ENCODE results near the gene NPR1. TPM values are rescaled to one million over a fixed set of nuclear protein-coding genes. Genes with fewer than 3 reads are reported as not detected.

The NPR1 gene
- total RNA-seq, 6 experiments from 2014 or later: 0.05 TPM; not detected in 5

GRCh38 chr1:153646672-153647345, 31.7 kb upstream of the NPR1 start:
- H3K4me1 Mint-ChIP-seq (ENCODE audit: low read depth): 0 out of 2 replicates have a peak, but pooled peaks cover 5% of the 10 kb centered on the region
- no peaks in the 10 kb centered on the region for H3K9me3 Mint-ChIP-seq
- peaks cover 49% of the 10 kb centered on the region for H3K36me3 Mint-ChIP-seq (ENCODE audit: low read depth)
- DNase-seq: no peak
- TF ChIP-seq CTCF (IDR thresholded peaks at IDR 0.05): no peak
- no peak overlapping the region for H3K4me3 Mint-ChIP-seq
- H3K27me3 Mint-ChIP-seq (ENCODE audit: insufficient read depth): peaks cover 4% of the 10 kb centered on the region; the same call in 1 of the 2 replicates
- no peak overlapping the region for H3K27ac Mint-ChIP-seq

GRCh38 chr1:153647346-153647714, 31.2 kb upstream of the NPR1 start:
- Mint-ChIP-seq H3K27ac (no peak overlapping the region), H3K4me1 (ENCODE audit: low read depth) (peaks cover 5% of the 10 kb centered on the region; the same call in 1 of the 2 replicates), H3K9me3 (no peaks in the 10 kb centered on the region), H3K4me3 (no peak overlapping the region), H3K36me3 (ENCODE audit: low read depth) (peaks cover 45% of the 10 kb centered on the region), H3K27me3 (ENCODE audit: insufficient read depth) (peaks cover 4% of the 10 kb centered on the region; the same call in 1 of the 2 replicates)
- no peak for TF ChIP-seq CTCF (IDR thresholded peaks at IDR 0.05)
- no peak for DNase-seq

- DNase-seq: no peak
- no peak overlapping the region for H3K4me3 Mint-ChIP-seq
- peak overlapping the region; percentile 45; the same call in 1 of the 2 replicates for H3K27ac Mint-ChIP-seq
- H3K36me3 Mint-ChIP-seq (ENCODE audit: low read depth): peaks cover 41% of the 10 kb centered on the region
- TF ChIP-seq CTCF (IDR thresholded peaks at IDR 0.05): no peak
- H3K9me3 Mint-ChIP-seq: no peaks in the 10 kb centered on the region
- H3K27me3 Mint-ChIP-seq (ENCODE audit: insufficient read depth): peaks cover 4% of the 10 kb centered on the region; the same call in 1 of the 2 replicates
- H3K4me1 Mint-ChIP-seq (ENCODE audit: low read depth): peaks cover 13% of the 10 kb centered on the region
Measured at GRCh38 chr1:153648000-153648643, 30.4 kb upstream of the NPR1 start.

GRCh38 chr1:153649137-153649862, 29.2 kb upstream of the NPR1 start:
- no peak for DNase-seq
- Mint-ChIP-seq H3K9me3 (no peaks in the 10 kb centered on the region), H3K4me1 (ENCODE audit: low read depth) (peaks cover 15% of the 10 kb centered on the region), H3K27me3 (ENCODE audit: insufficient read depth) (peaks cover 4% of the 10 kb centered on the region; the same call in 1 of the 2 replicates), H3K27ac (no peak overlapping the region), H3K4me3 (no peak overlapping the region), H3K36me3 (ENCODE audit: low read depth) (peaks cover 29% of the 10 kb centered on the region)
- no peak for TF ChIP-seq CTCF (IDR thresholded peaks at IDR 0.05)

GRCh38 chr1:153649863-153650235, 28.6 kb upstream of the NPR1 start:
- peaks cover 15% of the 10 kb centered on the region for H3K4me1 Mint-ChIP-seq (ENCODE audit: low read depth)
- no peak overlapping the region for H3K4me3 Mint-ChIP-seq
- H3K9me3 Mint-ChIP-seq: no peaks in the 10 kb centered on the region
- no peak overlapping the region for H3K27ac Mint-ChIP-seq
- H3K27me3 Mint-ChIP-seq (ENCODE audit: insufficient read depth): peaks cover 4% of the 10 kb centered on the region; the same call in 1 of the 2 replicates
- TF ChIP-seq CTCF (IDR thresholded peaks at IDR 0.05): no peak
- peaks cover 24% of the 10 kb centered on the region for H3K36me3 Mint-ChIP-seq (ENCODE audit: low read depth)
- DNase-seq: no peak

Measured in HFFc6 (cell line).